Panc1 (cell line): ENCODE results near the gene OAF.

Source experiments
- CTCF ChIP-seq: fragments of 450-650 bp; IDR thresholded peaks from 2 replicates; pipeline ENCODE4 v1.5.1; 2017; ENCODE audit warnings: mild to moderate bottlenecking
- REST ChIP-seq, 2 experiments: IDR thresholded peaks; 2 replicates each; pipeline ENCODE4 v1.6.1; 2011 to 2012; ENCODE audit warnings: low read depth in 2 of 2, control low read depth in 1 of 2, low read length in 1 of 2, mild to moderate bottlenecking in 1 of 2, moderate library complexity in 1 of 2; ENCODE audit not compliant: insufficient read depth in 1 of 2
- TCF7L2 ChIP-seq: IDR thresholded peaks from 2 replicates; pipeline ENCODE4 v1.6.1; 2011; ENCODE audit warnings: mild to moderate bottlenecking, low read depth, low read length, inconsistent platforms

GRCh38 chr11:120186456-120186773 is 24.4 kb upstream of the OAF start:
- no peak for TF ChIP-seq CTCF
- no peak for TF ChIP-seq REST (IDR thresholded peaks at IDR 0.05; ENCODE audit: insufficient read depth in 1 of 2, low read depth in 2 of 2, low read length in 1 of 2)
- TF ChIP-seq TCF7L2: no peak
